ENCODE data around the gene MR1.

Gene MR1

DNA sequence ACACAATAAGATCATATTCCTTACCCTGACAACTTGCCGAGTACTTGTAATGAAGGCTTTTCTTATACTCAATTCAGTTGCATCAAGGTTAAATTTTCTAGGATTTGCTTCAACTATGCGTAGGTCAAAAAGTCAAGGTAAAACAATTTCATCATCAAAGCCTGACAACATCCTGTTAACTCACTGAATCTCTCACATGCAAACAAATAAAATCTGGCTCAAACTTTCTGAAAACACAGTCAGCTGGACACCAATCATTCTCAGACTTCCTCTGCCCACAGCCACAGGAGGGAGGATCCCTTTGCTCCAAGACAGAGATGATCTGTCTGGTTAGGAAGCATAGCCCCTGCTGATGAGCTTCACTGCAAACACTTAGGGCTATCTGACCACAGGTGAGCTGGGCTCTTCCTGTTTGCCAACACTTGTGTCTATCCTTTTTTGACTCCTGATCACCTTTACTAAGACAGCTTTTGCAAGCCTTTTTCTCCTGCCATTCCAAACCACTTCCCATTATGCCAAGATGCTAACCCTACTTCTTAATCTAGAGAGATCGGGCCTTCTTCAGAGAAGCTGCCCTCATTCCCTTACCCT is 31.1 kb upstream of the MR1 start:
- POLR2A ChIA-PET: interaction anchor here (0.7 to 1.2 kb wide), 2 partner anchors 21 to 112 kb away, joined by 3 read pairs; no protein-coding TSS in a partner anchor
- TF ChIP-seq, protein P1, sequence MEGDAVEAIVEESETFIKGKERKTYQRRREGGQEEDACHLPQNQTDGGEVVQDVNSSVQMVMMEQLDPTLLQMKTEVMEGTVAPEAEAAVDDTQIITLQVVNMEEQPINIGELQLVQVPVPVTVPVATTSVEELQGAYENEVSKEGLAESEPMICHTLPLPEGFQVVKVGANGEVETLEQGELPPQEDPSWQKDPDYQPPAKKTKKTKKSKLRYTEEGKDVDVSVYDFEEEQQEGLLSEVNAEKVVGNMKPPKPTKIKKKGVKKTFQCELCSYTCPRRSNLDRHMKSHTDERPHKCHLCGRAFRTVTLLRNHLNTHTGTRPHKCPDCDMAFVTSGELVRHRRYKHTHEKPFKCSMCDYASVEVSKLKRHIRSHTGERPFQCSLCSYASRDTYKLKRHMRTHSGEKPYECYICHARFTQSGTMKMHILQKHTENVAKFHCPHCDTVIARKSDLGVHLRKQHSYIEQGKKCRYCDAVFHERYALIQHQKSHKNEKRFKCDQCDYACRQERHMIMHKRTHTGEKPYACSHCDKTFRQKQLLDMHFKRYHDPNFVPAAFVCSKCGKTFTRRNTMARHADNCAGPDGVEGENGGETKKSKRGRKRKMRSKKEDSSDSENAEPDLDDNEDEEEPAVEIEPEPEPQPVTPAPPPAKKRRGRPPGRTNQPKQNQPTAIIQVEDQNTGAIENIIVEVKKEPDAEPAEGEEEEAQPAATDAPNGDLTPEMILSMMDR (IDR thresholded peaks at IDR 0.05; ENCODE audit: insufficient read depth, low read length, missing control alignments): no peak
- CTCF ChIA-PET: interaction anchor here (0.7 to 1.7 kb wide), 2 partner anchors 10 to 139 kb away, joined by 3 to 6 read pairs; no protein-coding TSS in a partner anchor
- DNase-seq (ENCODE audit: low read depth, low spot score): no peak
- no peak overlapping the region for H3K4me3 ChIP-seq (ENCODE audit: low read depth, low read length)

DNA sequence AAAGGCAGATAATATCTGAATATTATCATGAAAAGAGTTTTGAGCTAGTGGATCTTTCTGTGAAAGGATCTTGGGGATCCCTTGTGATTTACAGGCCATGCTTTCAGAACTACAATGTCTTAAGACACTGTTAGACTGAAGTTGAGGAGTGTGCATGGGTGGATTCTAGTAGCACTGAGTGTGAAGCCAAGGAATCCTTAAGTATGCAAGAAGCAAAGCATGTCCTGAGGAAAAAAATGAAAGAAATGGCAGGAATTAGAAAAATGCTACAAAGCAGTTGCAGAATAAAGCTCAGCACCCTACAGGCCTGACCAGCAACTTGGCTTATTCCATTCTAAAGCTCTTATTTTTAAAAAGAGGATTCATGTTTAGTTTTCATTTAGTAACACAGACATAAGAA is 23.0 kb upstream of the MR1 start:
- TF ChIP-seq, protein P1 (IDR thresholded peaks at IDR 0.05; ENCODE audit: insufficient read depth, low read length, missing control alignments): no peak
- CTCF ChIA-PET: interaction anchor here (0.6 to 3.2 kb wide), 5 partner anchors 10 to 131 kb away, joined by 3 to 23 read pairs (median 4); no protein-coding TSS in a partner anchor
- DNase-seq (ENCODE audit: low read depth, low spot score): no peak
- H3K4me3 ChIP-seq (ENCODE audit: low read depth, low read length): no peak overlapping the region
- POLR2A ChIA-PET: interaction anchor here (0.8 to 1.9 kb wide), 2 partner anchors 11 to 12 kb away, joined by 3 to 6 read pairs; no protein-coding TSS in a partner anchor

DNA sequence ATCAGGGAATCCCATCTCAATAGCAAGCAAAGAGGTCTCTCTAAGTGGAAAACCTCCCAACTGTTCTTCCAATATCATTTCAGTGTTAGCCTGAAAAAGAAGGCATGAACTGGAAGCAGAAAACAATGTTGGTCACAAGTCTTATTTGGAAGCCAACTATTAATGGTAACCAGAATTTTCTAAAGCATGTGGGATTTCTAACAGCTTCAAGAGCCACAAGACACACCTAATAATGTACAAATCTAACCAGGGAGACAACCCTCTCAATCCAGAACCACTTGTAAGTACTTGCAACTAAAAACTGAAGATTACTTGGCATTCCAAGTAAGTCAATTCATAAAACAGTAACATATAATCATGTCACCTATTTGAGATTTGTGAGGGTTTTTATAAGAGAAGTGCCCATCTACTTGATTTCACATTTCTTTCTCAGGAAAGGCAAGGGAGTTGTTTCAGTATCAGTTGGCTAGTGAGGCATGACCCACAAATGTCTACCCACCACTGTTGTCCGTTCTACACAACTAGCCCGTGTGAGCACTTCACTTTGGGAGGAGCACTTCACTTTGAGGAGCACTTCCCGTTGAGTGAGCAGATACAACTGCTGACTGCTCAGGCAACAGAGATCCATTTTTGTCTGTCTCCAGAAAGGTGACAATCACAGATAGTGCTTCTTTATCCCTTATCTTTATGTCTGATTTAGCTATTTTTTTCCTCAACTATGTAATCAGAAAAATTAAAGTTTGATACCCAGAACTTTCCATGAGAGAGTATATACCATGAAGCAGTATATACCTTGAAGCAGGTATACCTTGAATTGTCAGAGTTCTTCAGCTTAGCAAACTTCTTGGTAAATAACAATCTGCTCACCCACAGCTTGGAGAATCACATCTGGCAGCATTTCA is 22.2 kb upstream of the MR1 start:
- ChIA-PET CTCF (interaction anchor here (0.6 to 3.2 kb wide), 4 partner anchors 10 to 131 kb away, joined by 3 to 23 read pairs (median 4); no protein-coding TSS in a partner anchor), POLR2A (interaction anchor here (0.8 to 1.9 kb wide), 2 partner anchors 10 to 12 kb away, joined by 3 to 6 read pairs; no protein-coding TSS in a partner anchor)
- DNase-seq (ENCODE audit: low read depth, low spot score): no peak
- TF ChIP-seq, protein P1 (IDR thresholded peaks at IDR 0.05; ENCODE audit: insufficient read depth, low read length, missing control alignments): no peak
- no peak overlapping the region for H3K4me3 ChIP-seq (ENCODE audit: low read depth, low read length)

DNA sequence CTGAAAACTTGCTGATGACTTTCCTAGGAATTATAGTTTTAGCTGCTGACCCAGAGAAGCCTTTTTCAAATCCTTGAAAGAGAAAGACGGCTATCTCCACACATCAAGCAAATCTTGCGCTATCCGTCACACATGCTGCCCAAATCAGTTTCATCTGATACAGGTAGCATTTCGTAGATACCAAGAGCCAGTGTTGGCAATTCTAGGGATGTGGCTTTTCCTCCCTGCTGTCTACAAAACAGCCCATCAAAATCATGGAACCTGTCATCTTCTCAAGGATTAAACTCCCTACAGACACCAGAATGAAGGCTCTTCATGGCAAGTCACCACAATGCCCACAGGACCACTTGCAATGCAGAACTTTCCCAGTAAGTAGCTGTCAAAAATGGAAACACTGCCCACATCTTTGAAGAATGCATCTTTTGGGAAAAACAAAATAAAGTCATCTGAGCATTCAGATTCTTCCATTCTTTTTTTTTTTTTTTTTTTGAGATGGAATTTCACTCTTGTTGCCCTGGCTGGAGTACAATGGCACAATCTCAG is 21.5 kb upstream of the MR1 start:
- no peak for DNase-seq (ENCODE audit: low read depth, low spot score)
- TF ChIP-seq, protein P1 (IDR thresholded peaks at IDR 0.05; ENCODE audit: insufficient read depth, low read length, missing control alignments): no peak
- ChIA-PET CTCF (interaction anchor here (1.4 to 3.2 kb wide), 2 partner anchors 9 to 130 kb away, joined by 5 to 23 read pairs; no protein-coding TSS in a partner anchor), POLR2A (no interaction called here)
- no peak overlapping the region for H3K4me3 ChIP-seq (ENCODE audit: low read depth, low read length)

DNA sequence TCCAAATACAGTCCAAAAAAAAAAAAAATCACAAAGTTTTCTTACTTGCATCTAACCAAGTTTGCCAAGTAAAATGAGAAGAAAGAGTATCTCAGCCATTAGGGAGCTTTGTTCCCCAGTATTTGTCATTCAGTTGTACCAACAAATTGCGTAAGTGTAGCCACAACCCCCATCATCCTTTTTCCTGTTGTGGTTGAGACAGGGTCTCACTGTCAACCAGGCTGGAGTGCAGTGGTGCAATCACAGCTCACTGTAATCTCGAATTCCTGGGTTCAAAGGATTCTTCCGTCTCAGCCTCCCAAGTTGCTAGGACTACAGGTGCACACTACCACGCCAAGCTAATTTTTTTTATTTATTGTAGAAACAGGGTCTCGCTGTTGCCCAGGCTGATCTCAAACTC is 20.6 kb upstream of the MR1 start:
- DNase-seq (ENCODE audit: low read depth, low spot score): no peak
- POLR2A ChIA-PET: interaction anchor here (0.6 kb wide), 1 partner anchor 1017 kb away, joined by 5 read pairs; no protein-coding TSS in a partner anchor
- CTCF ChIA-PET: interaction anchor here (0.7 to 1.5 kb wide), 4 partner anchors 9 to 152 kb away, joined by 3 read pairs; partner anchors contain the start of gene STX6
- TF ChIP-seq, protein P1 (IDR thresholded peaks at IDR 0.05; ENCODE audit: insufficient read depth, low read length, missing control alignments): no peak
- no peak overlapping the region for H3K4me3 ChIP-seq (ENCODE audit: low read depth, low read length)

Data from AG04449 (cell line).